Pancreas (tissue), 10 donors: ENCODE results near the gene ARID3C. TPM values are rescaled to one million over a fixed set of nuclear protein-coding genes. Genes with fewer than 3 reads are reported as not detected.

Experiments used
- ATAC-seq, 4 donors: fragments of 200-7000 bp; cut with Tn5 transposase; one replicate each; pipeline versions ENCODE4 v1.8.0 to v1.9.1; 2020; ENCODE audit warnings: mild to moderate bottlenecking in 4 of 4, moderate library complexity in 4 of 4
- DNase-seq, 6 donors: peaks; one replicate each; pipeline ENCODE4 v3.0.0-alpha.2; 2020
- FAIRE-seq: peaks from 2 replicates; lab custom pipeline; 2012; peaks lifted over from hg19 to GRCh38; lab: Jason Lieb, UNC
- H3K27ac ChIP-seq, 4 donors: fragments of 200-600 bp; sonication (generic); 1 replicate in 3 of 4; 2 replicates in 1 of 4; pipeline versions ENCODE4 v1.5.0 to v1.8.0; 2020
- H3K27me3 ChIP-seq, 4 donors: fragments of 200-600 bp; one replicate each; pipeline ENCODE4 v1.8.0; 2021
- H3K36me3 ChIP-seq, 3 donors: fragments of 200-600 bp; sonication (generic) in 1 of 3; one replicate each; pipeline versions ENCODE4 v1.5.0 to v1.8.0; 2020 to 2021
- H3K4me1 ChIP-seq, 3 donors: fragments of 200-600 bp; one replicate each; pipeline ENCODE4 v1.8.0; 2021
- H3K4me3 ChIP-seq, 4 donors: fragments of 200-600 bp; sonication (generic) in 2 of 4; one replicate each; pipeline versions ENCODE4 v1.5.0 to v1.8.0; 2020 to 2021
- H3K9me3 ChIP-seq, 4 donors: fragments of 200-600 bp; one replicate each; pipeline ENCODE4 v1.8.0; 2021
- CTCF ChIP-seq, 4 donors: fragments of 200-600 bp; sonication (generic) in 3 of 4; IDR thresholded peaks; one replicate each; pipeline versions ENCODE4 v1.5.0 to v1.8.0; 2021; ENCODE audit warnings: antibody characterized with exemption in 4 of 4
- WGBS, 2 donors: extraction: QIAGEN DNeasy Blood & Tissue Kit; methylation state at CpG; one replicate each; pipeline ENCODE4 v1.1.7; 2013; 5-methylcytosine and 5-hydroxymethylcytosine counted together
- intact Hi-C, 3 donors: fragments of 100-400 bp; cut with DNase I; formaldehyde crosslinking; loops; one replicate each; pipeline versions ENCODE4 v1.11.1 to v1.14.2; 2022
- polyA plus RNA-seq, 2 donors: library from polyadenylated mRNA; stranded (reverse); fragments of 200-250 nt; gene quantifications; one replicate each; pipeline ENCODE4 v1.2.3, GENCODE V29; 2013
- total RNA-seq, 6 donors: library from RNA; stranded (reverse); fragmentation: NEBNext Ultra II Directional in 4 of 6; extraction: Animal tissue kit (Norgen Biotek cat#: 25700) in 4 of 6; gene quantifications; one replicate each; pipeline versions ENCODE4 v1.2.1 to v1.2.4, GENCODE V29; 2021 to 2023
- donor health status: healthy with polysubstance abuse.
- donor health status: DM: no; HTN: no; CAD: no; lungs with moderate emphysema.
- donor health status: DM: no; HTN: no; CAD: no.
- donor health status: control.
- donor health status: control.
- donor health status: Bipolar disorder and iron deficiency.
- donor health status: DM: yes; HTN: yes; CAD: no.
- donor health status: DM: no; HTN: no; CAD: no.
- donor health status: DM: no; HTN: no; CAD: no.
- donor health status: DM: yes; HTN: yes; CAD: no.

The ARID3C gene
- total and polyA plus RNA-seq, 8 donors = not detected

DNA sequence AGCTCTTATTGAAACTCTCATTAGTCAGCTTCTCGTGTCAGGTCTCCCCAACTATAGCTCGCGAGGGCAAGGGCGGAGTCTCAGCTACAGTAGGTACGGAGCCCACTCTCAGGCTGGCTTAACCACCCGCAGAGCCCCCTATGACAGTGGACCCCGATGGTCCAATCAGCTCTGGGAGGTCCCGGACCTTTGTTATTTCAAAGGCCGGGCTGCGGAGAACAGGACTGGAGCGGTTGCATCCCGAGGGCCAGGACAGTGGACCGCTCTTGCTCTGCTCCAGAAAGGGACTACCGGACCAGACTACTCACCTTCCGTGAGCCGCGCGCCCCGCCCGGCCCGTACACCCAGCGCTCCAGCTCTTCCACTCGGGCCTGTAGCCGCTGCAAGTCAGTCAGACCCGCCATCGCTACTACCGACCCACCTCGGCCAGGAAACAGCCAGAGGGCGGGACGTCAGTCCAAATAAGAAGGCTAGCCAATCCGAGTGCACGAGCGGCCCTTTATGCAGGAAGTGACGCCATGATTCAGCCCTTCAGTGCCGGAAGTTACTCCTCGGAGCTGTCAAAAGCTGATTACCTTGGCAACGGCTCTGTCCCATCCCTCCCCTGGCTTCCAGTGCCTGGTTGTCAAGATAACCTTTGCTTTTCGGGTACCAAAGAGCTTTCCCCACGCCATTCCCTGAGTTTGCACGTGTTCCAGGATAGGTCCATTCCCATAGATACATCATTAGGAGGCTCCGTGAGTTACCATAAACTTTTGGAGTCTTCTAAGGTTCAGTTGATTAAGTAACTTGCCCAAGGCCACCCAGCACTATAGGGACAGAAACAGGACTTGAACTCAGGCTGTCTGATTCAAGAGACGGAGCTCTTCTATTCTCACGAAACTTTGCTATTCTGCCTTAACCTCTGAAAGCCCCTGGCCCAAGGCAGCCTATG, 8.5 kb downstream of the ARID3C start, which contains the start of gene DCTN3:
Gene DCTN3, minus strand, starts transcription at position 435 of the 934 bp plus-strand sequence. Its CDS starts 31 bp downstream, at position 404.
- H3K27me3 ChIP-seq = peaks cover 0 to 18% (median 6%) of the 10 kb centered on the region in 4 donors
- FAIRE-seq = peak; percentile 73
- no peaks in the 10 kb centered on the region for H3K9me3 ChIP-seq
- 3 to 4% methylated on average over 42 to 43 of the region's 43 CpGs for WGBS, 2 donors
- DNase-seq = peak; percentile 82 to 95 (median 92)
- no peak within 1 kb of the TSS for H3K27ac ChIP-seq
- intact Hi-C loops = no loop called here
- TF ChIP-seq CTCF (IDR thresholded peaks at IDR 0.05) = no peak
- H3K4me3 ChIP-seq = peak within 1 kb of the TSS; percentile 84 to 94 (median 92)
- ATAC-seq = peak; percentile 99 to 100 (median 100)
- H3K4me1 ChIP-seq = peaks cover 0 to 8% (median 5%) of the 10 kb centered on the region in 3 donors
- H3K36me3 ChIP-seq = peaks cover 0 to 21% (median 7%) of the 10 kb centered on the region in 3 donors

GRCh38 chr9:34615132-34615531, 13.7 kb downstream of the ARID3C start:
- no peak for TF ChIP-seq CTCF (IDR thresholded peaks at IDR 0.05)
- H3K9me3 ChIP-seq = no peaks in the 10 kb centered on the region
- no peaks in the 10 kb centered on the region for H3K27me3 ChIP-seq
- DNase-seq (no peak), FAIRE-seq (no peak), ATAC-seq (no peak)
- intact Hi-C loops = no loop called here
- no peak overlapping the region for H3K4me3 ChIP-seq
- WGBS, 2 donors = 90 to 94% methylated on average over 2 of the region's 2 CpGs
- H3K27ac ChIP-seq = no peak overlapping the region
- peaks cover 0 to 10% (median 9%) of the 10 kb centered on the region in 3 donors for H3K4me1 ChIP-seq
- H3K36me3 ChIP-seq = peaks cover 0 to 21% (median 7%) of the 10 kb centered on the region in 3 donors

DNA sequence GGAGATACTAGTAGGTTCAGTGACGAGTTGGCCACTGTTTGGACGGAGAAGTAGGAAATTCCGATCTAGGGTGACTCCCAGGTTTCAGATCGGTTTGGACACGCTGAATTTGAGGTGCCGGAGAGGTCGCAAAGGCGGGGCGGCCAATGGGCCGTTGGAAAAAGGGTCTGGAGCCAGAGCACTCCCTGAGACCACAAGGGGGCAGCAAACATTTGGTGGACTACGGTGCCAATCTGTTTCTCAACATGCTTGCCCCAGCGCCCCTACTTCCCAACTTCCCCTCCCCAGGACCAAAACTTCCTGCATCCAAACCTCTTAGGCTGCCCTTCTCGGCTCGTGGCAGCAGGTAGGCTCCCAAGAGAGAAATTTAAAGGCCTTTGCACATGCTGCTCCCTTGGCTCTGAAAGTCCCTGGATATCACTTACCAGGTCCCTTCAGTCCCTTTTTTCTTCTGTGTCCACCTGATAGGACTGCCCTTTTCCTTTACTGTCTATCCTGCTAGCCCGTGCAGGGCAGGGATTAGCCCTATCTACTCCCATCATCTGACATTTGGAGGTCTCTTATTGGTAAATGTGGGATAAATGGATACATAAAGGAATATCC, 16.0 kb downstream of the ARID3C start:
- no peak for FAIRE-seq
- intact Hi-C loops = no loop called here
- ATAC-seq = peak; percentile 78 to 89 (median 84)

More for the DNA sequence above, 16.0 kb downstream of the ARID3C start:
- Histone ChIP-seq H3K36me3 (peaks cover 0 to 15% (median 7%) of the 10 kb centered on the region in 3 donors), H3K4me1 (peaks cover 0 to 6% (median 4%) of the 10 kb centered on the region in 3 donors), H3K4me3 (peak overlapping the region; percentile 48 to 71 (median 58)), H3K27ac (peak overlapping the region in 2 of 4 donors; percentile 69 to 77), H3K9me3 (no peaks in the 10 kb centered on the region), H3K27me3 (no peaks in the 10 kb centered on the region)
- peak in 5 of 6 donors; percentile 65 to 80 (median 76) for DNase-seq
- peak; percentile 74 to 86 (median 78) for TF ChIP-seq CTCF (IDR thresholded peaks at IDR 0.05)
- 0 to 1% methylated on average over 13 to 15 of the region's 15 CpGs for WGBS, 2 donors
